ENCODE results near the gene MARCKSL1.

The MARCKSL1 gene

GRCh38 chr1:32351399-32352238, 15.6 kb upstream of the MARCKSL1 start:
- Histone ChIP-seq H3K9ac (no peak overlapping the region), H3K4me1 (no peaks in the 10 kb centered on the region), H2AFZ (peak overlapping the region; percentile 80), H3K36me3 (ENCODE audit: control insufficient read depth, insufficient read depth, low read length) (no peaks in the 10 kb centered on the region), H3K27ac (peak overlapping the region; percentile 79), H3K79me2 (no peaks in the 10 kb centered on the region), H3K4me2 (ENCODE audit: low read length) (peak overlapping the region; percentile 93), H3K4me3 (ENCODE audit: low read depth, low read length) (peak overlapping the region; percentile 85), H3K9me3 (ENCODE audit: control insufficient read depth, low read length) (no peaks in the 10 kb centered on the region), H3K27me3 (ENCODE audit: control insufficient read depth, insufficient read depth, low read length) (no peaks in the 10 kb centered on the region)
- TF ChIP-seq CTCF (IDR thresholded peaks at IDR 0.05): no peak

GRCh38 chr1:32350785-32351398, 14.9 kb upstream of the MARCKSL1 start:
- peak overlapping the region; percentile 50 for H2AFZ ChIP-seq

GRCh38 chr1:32349211-32349708, 13.2 kb upstream of the MARCKSL1 start:
- peaks cover 2% of the 10 kb centered on the region for H3K4me1 ChIP-seq
- H3K9me3 ChIP-seq (ENCODE audit: control insufficient read depth, low read length): no peaks in the 10 kb centered on the region
- no peak for TF ChIP-seq CTCF (IDR thresholded peaks at IDR 0.05)
- no peak overlapping the region for H3K4me2 ChIP-seq (ENCODE audit: low read length)
- no peak overlapping the region for H3K9ac ChIP-seq
- H3K36me3 ChIP-seq (ENCODE audit: control insufficient read depth, insufficient read depth, low read length): no peaks in the 10 kb centered on the region
- no peaks in the 10 kb centered on the region for H3K27me3 ChIP-seq (ENCODE audit: control insufficient read depth, insufficient read depth, low read length)
- no peak overlapping the region for H3K27ac ChIP-seq
- no peak overlapping the region for H3K4me3 ChIP-seq (ENCODE audit: low read depth, low read length)
- H3K79me2 ChIP-seq: no peaks in the 10 kb centered on the region
- no peak overlapping the region for H2AFZ ChIP-seq

More at GRCh38 chr1:32350785-32351398, 14.9 kb upstream of the MARCKSL1 start:
- TF ChIP-seq CTCF (IDR thresholded peaks at IDR 0.05): peak; percentile 54
- Histone ChIP-seq H3K9ac (no peak overlapping the region), H3K4me1 (no peaks in the 10 kb centered on the region), H3K9me3 (ENCODE audit: control insufficient read depth, low read length) (no peaks in the 10 kb centered on the region), H3K36me3 (ENCODE audit: control insufficient read depth, insufficient read depth, low read length) (no peaks in the 10 kb centered on the region), H3K79me2 (no peaks in the 10 kb centered on the region), H3K4me2 (ENCODE audit: low read length) (peak overlapping the region; percentile 65), H3K27ac (peak overlapping the region; percentile 79), H3K4me3 (ENCODE audit: low read depth, low read length) (peak overlapping the region; percentile 85), H3K27me3 (ENCODE audit: control insufficient read depth, insufficient read depth, low read length) (no peaks in the 10 kb centered on the region)

GRCh38 chr1:32346532-32347157, 10.6 kb upstream of the MARCKSL1 start:
- H2AFZ ChIP-seq: no peak overlapping the region
- peaks cover 2% of the 10 kb centered on the region for H3K4me1 ChIP-seq
- no peaks in the 10 kb centered on the region for H3K36me3 ChIP-seq (ENCODE audit: control insufficient read depth, insufficient read depth, low read length)
- no peak overlapping the region for H3K4me2 ChIP-seq (ENCODE audit: low read length)
- no peak for TF ChIP-seq CTCF (IDR thresholded peaks at IDR 0.05)
- H3K9me3 ChIP-seq (ENCODE audit: control insufficient read depth, low read length): no peaks in the 10 kb centered on the region
- no peak overlapping the region for H3K4me3 ChIP-seq (ENCODE audit: low read depth, low read length)
- H3K79me2 ChIP-seq: no peaks in the 10 kb centered on the region
- H3K27ac ChIP-seq: no peak overlapping the region
- no peaks in the 10 kb centered on the region for H3K27me3 ChIP-seq (ENCODE audit: control insufficient read depth, insufficient read depth, low read length)
- H3K9ac ChIP-seq: no peak overlapping the region

All from parathyroid adenoma (tissue), 2 donors.